ENCODE data around the gene PCSK5.

GRCh38 chr9:76223749-76224340, 333.4 kb downstream of the PCSK5 start:
- TF ChIP-seq CTCF (IDR thresholded peaks at IDR 0.05): no peak
- no peak for TF ChIP-seq EP300 (IDR thresholded peaks at IDR 0.05)
